Measurements from ENCODE around the gene NUCKS1.

- TF ChIP-seq POLR2A (IDR thresholded peaks at IDR 0.05) (no peak), EP300 (IDR thresholded peaks at IDR 0.05) (no peak)
- TF ChIP-seq, protein P1, sequence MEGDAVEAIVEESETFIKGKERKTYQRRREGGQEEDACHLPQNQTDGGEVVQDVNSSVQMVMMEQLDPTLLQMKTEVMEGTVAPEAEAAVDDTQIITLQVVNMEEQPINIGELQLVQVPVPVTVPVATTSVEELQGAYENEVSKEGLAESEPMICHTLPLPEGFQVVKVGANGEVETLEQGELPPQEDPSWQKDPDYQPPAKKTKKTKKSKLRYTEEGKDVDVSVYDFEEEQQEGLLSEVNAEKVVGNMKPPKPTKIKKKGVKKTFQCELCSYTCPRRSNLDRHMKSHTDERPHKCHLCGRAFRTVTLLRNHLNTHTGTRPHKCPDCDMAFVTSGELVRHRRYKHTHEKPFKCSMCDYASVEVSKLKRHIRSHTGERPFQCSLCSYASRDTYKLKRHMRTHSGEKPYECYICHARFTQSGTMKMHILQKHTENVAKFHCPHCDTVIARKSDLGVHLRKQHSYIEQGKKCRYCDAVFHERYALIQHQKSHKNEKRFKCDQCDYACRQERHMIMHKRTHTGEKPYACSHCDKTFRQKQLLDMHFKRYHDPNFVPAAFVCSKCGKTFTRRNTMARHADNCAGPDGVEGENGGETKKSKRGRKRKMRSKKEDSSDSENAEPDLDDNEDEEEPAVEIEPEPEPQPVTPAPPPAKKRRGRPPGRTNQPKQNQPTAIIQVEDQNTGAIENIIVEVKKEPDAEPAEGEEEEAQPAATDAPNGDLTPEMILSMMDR (IDR thresholded peaks at IDR 0.05) = no peak
These were observed 48.6 kb downstream of the NUCKS1 start for GRCh38 chr1:205701420-205701819.

Data from ovary (tissue), 3 donors.